ENCODE results near the gene PCED1B.

PCED1B gene

DNA sequence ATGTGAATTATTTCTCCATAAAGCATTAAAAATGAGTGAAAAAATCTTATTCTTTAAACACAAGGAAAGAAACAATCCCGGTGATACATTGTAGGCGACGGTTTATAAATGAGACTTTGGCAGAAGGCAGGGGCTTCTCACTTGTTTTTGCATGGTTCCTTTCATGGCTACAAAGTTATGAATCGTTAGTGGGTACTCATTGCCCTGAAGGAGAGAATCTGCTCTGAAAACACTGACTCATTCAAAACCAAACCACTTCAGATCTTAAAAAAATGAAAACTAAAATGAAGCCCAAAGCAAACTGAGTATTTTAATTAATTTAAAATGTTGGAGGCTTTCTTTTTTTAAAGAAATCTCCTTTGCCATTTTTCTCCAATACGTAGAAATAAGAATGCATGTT is 41.7 kb downstream of the PCED1B start:
- no peak for TF ChIP-seq CTCF (conservative IDR thresholded peaks at IDR 0.05; ENCODE audit: low read length)
- peak; percentile 54 for DNase-seq (ENCODE audit: low read depth)
- H3K4me3 ChIP-seq (ENCODE audit: low read length), result no peak overlapping the region

GRCh38 chr12:47122602-47123001 is 43.2 kb downstream of the PCED1B start:
- no peak overlapping the region for H3K4me3 ChIP-seq (ENCODE audit: low read length)
- peak; percentile 29 for DNase-seq (ENCODE audit: low read depth)
- no peak for TF ChIP-seq CTCF (conservative IDR thresholded peaks at IDR 0.05; ENCODE audit: low read length)

DNA sequence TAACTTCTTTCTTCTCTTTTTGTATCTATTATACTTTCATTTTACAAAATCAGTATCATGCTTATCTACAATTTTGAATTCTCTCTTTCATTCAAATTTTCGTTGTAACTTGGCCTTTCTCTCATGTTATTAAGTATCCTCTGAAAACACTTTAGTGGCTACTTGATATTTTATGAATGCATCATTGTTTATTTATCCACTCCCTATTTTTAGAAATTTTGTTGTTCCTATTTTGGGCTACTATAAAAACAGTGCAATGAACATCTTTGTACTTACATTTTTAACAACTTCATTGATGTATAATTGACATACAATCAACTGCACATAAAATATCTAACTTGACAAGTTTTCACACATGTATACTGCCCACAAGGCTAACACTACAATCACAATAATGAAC is 44.3 kb downstream of the PCED1B start:
- no peak for DNase-seq (ENCODE audit: low read depth)
- no peak overlapping the region for H3K4me3 ChIP-seq (ENCODE audit: low read length)

DNA sequence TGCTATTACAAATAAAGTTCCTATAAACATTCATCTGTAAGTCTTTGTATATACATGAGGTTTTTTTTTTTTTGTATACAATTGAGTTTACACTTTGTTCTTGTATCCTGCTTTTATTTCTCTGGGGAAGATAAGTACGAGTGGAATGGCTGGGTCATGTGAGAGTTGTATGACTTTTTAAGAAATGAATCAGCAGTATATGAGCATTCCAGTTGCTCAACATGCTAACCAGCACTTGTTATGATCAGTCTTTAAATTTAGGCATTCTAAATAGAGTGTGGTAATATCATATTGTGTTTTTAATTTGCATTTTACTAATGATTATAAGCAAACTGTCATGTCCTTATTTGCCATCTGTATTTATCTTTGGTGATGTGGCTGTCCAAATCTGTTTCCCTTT is 45.0 kb downstream of the PCED1B start:
- no peak overlapping the region for H3K4me3 ChIP-seq (ENCODE audit: low read length)
- peak; percentile 79 for DNase-seq (ENCODE audit: low read depth)
- TF ChIP-seq CTCF (conservative IDR thresholded peaks at IDR 0.05; ENCODE audit: low read length), result no peak

More for the DNA sequence above, 44.3 kb downstream of the PCED1B start:
- TF ChIP-seq CTCF (conservative IDR thresholded peaks at IDR 0.05; ENCODE audit: low read length), result no peak

DNA sequence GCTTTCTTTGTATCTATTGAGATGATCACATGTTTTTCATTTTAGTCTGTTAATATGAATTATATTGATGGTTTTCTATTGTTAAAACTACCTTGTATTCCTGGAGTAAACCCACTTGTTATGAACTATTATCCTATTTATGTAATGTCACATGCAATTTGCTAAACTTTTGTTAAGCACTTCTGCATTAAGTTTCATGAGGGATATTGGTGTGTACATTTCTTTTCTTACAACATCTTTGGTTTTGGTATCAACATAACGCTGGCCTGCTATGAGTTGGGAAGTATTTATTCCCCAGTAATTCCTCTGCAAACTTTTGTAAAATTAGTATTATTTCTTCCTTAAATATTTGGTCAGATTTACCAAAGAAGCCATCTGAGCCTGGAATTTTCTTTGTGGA is 46.8 kb downstream of the PCED1B start:
- DNase-seq (ENCODE audit: low read depth), result no peak
- TF ChIP-seq CTCF (conservative IDR thresholded peaks at IDR 0.05; ENCODE audit: low read length), result no peak
- H3K4me3 ChIP-seq (ENCODE audit: low read length), result no peak overlapping the region

GRCh38 chr12:47131011-47131410 is 51.6 kb downstream of the PCED1B start:
- no peak overlapping the region for H3K4me3 ChIP-seq (ENCODE audit: low read length)
- TF ChIP-seq CTCF (conservative IDR thresholded peaks at IDR 0.05; ENCODE audit: low read length), result no peak
- no peak for DNase-seq (ENCODE audit: low read depth)

DNA sequence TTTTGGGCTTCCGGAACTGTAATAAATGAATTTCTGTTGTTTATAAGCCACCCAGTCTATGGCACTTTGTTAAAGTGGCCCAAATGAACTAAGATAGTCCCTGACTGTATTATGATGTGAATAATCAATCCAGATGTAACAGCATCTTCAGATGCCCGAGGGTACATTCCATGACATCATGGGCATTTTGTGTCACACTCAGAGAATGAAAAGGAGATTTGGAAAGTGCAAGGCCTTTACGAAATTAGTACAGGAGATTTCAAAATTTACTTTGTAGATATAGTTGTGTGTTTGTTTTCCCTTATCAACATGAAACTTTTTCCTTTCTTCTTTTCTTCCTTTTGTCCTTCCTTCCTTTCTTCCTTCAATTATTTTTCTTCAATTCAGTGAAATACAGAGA is 54.6 kb downstream of the PCED1B start:
- no peak for DNase-seq (ENCODE audit: low read depth)
- TF ChIP-seq CTCF (conservative IDR thresholded peaks at IDR 0.05; ENCODE audit: low read length), result no peak
- no peak overlapping the region for H3K4me3 ChIP-seq (ENCODE audit: low read length)
